Gastroesophageal sphincter (tissue), 4 donors: Measurements from ENCODE around the gene EGFR. TPM values are rescaled to one million over a fixed set of nuclear protein-coding genes. Genes with fewer than 3 reads are reported as not detected.
A peak's percentile ranks its signal among the peaks of the same experiment; 100 is the strongest.

Experiments used
- ATAC-seq: fragments of 150-250 bp; one replicate; pipeline ENCODE4 v1.9.1; 2016; ENCODE audit warnings: mild to moderate bottlenecking, moderate library complexity
- H3K27ac ChIP-seq, 4 donors: fragments of 200-600 bp; sonication (generic) in 3 of 4; 1 replicate in 3 of 4; 2 replicates in 1 of 4; pipeline ENCODE4 v1.5.1; 2016 to 2019
- H3K27me3 ChIP-seq: fragments of 200-600 bp; sonication (generic); one replicate; pipeline ENCODE4 v1.5.1; 2019
- H3K36me3 ChIP-seq, 2 donors: fragments of 200-600 bp; sonication (generic); one replicate each; pipeline ENCODE4 v1.5.1; 2019; ENCODE audit warnings: control low read depth in 1 of 2
- H3K4me1 ChIP-seq, 3 donors: fragments of 200-600 bp; sonication (generic); 1 replicate in 2 of 3; 2 replicates in 1 of 3; pipeline ENCODE4 v1.5.1; 2016 to 2019; ENCODE audit warnings: control low read depth in 2 of 3
- H3K4me3 ChIP-seq, 2 donors: fragments of 200-600 bp; sonication (generic); one replicate each; pipeline ENCODE4 v1.5.1; 2019; ENCODE audit warnings: mild to moderate bottlenecking in 1 of 2, moderate library complexity in 1 of 2
- H3K9me3 ChIP-seq, 3 donors: fragments of 200-600 bp; sonication (generic); one replicate each; pipeline ENCODE4 v1.5.1; 2017 to 2019; ENCODE audit warnings: control low read depth in 2 of 3
- EP300 ChIP-seq: sonication (generic); formaldehyde crosslinking; IDR thresholded peaks from one replicate; pipeline ENCODE4 v1.6.1; 2017; ENCODE audit warnings: antibody characterized with exemption, mild to moderate bottlenecking
- POLR2A ChIP-seq, 2 donors: fragments of 450-650 bp; IDR thresholded peaks; one replicate each; pipeline ENCODE4 v1.6.1; 2017; ENCODE audit warnings: antibody characterized with exemption in 2 of 2, mild to moderate bottlenecking in 2 of 2, moderate library complexity in 1 of 2
- POLR2AphosphoS5 ChIP-seq: sonication (generic); formaldehyde crosslinking; IDR thresholded peaks from one replicate; pipeline ENCODE4 v1.6.1; 2017; ENCODE audit warnings: antibody characterized with exemption
- WGBS, 2 donors: methylation state at CpG; one replicate each; pipeline ENCODE4 v1.1.5; 2018; ENCODE audit warnings: low coverage in 1 of 2; 5-methylcytosine and 5-hydroxymethylcytosine counted together
- total RNA-seq, 4 donors: library from RNA; depleted of rRNA; stranded (reverse); fragments of >200 nt; gene quantifications; one replicate each; pipeline ENCODE4 v1.1.0, GENCODE V29; 2016
- TF ChIP-seq, protein P1 (sequence below), 4 experiments: fragments of 200-600 bp in 2 of 4; fragments of 450-650 bp in 2 of 4; sonication (generic) in 1 of 4; IDR thresholded peaks; one replicate each; pipeline ENCODE4 v1.5.1; 2017 to 2019; ENCODE audit warnings: antibody characterized with exemption in 4 of 4, mild to moderate bottlenecking in 2 of 4, moderate library complexity in 2 of 4

The EGFR gene
- total RNA-seq, 4 donors from 2014 or later = 85.7 to 126 (median 111) TPM

DNA sequence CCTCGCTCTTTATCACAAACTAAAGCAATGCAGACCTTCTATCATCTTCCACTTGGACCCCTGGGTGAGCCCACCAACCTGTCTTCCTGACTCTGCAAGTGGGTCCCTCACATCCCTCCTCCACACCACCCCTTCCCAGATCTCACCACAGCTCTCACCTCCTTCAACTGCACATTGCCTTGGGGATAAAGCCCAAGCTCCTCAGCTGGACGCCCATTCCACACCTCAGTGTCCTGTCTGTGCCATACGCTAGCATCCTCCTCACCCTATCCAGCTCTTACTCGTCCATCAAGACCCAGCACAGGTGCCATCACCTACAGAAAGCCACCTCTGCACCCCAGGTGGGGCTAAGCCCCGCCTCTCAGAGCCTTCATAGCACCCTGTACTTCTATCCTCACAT lies 205.3 kb downstream of the EGFR start:
- TF ChIP-seq EP300 = no peak
- no peak for TF ChIP-seq POLR2AphosphoS5
- TF ChIP-seq, protein P1, sequence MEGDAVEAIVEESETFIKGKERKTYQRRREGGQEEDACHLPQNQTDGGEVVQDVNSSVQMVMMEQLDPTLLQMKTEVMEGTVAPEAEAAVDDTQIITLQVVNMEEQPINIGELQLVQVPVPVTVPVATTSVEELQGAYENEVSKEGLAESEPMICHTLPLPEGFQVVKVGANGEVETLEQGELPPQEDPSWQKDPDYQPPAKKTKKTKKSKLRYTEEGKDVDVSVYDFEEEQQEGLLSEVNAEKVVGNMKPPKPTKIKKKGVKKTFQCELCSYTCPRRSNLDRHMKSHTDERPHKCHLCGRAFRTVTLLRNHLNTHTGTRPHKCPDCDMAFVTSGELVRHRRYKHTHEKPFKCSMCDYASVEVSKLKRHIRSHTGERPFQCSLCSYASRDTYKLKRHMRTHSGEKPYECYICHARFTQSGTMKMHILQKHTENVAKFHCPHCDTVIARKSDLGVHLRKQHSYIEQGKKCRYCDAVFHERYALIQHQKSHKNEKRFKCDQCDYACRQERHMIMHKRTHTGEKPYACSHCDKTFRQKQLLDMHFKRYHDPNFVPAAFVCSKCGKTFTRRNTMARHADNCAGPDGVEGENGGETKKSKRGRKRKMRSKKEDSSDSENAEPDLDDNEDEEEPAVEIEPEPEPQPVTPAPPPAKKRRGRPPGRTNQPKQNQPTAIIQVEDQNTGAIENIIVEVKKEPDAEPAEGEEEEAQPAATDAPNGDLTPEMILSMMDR (IDR thresholded peaks at IDR 0.05) = no peak
- no peak for TF ChIP-seq POLR2A (IDR thresholded peaks at IDR 0.05)
- H3K9me3 ChIP-seq = peaks cover 0 to 7% (median 0%) of the 10 kb centered on the region in 3 donors
- no peaks in the 10 kb centered on the region for H3K27me3 ChIP-seq
- peak; percentile 22 for ATAC-seq
- 87 to 94% methylated on average over 4 to 5 of the region's 5 CpGs for WGBS, 2 donors
- no peak overlapping the region for H3K27ac ChIP-seq
- no peak overlapping the region for H3K4me3 ChIP-seq
- H3K36me3 ChIP-seq = no peaks in the 10 kb centered on the region
- H3K4me1 ChIP-seq = no peaks in the 10 kb centered on the region

DNA sequence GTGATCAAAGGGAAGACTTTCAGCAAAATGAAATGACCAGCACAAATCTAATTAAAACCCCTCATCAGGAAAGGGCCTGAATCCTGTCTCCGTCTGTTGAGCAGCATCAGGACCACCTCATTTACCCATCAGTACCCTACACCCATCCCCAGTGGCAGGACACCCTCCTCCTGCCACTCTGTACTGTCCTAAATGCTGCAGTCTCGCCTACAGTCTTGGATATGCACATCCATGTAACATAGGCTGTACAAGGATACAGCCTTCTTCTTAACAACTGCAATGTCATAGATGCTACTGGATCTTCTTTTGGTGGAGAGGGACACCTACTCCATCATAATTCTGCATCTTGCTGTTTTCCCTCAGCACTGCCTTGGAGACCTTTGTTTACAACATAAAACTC lies 206.0 kb downstream of the EGFR start:
- Histone ChIP-seq H3K9me3 (peaks cover 0 to 7% (median 0%) of the 10 kb centered on the region in 3 donors), H3K27ac (no peak overlapping the region), H3K4me1 (no peaks in the 10 kb centered on the region), H3K36me3 (no peaks in the 10 kb centered on the region), H3K27me3 (no peaks in the 10 kb centered on the region), H3K4me3 (no peak overlapping the region)
- 81 to 100% methylated on average over 1 to 2 of the region's 2 CpGs for WGBS, 2 donors
- TF ChIP-seq EP300 = no peak
- TF ChIP-seq, protein P1 (IDR thresholded peaks at IDR 0.05) = no peak
- no peak for TF ChIP-seq POLR2AphosphoS5
- TF ChIP-seq POLR2A (IDR thresholded peaks at IDR 0.05) = no peak
- ATAC-seq = no peak

DNA sequence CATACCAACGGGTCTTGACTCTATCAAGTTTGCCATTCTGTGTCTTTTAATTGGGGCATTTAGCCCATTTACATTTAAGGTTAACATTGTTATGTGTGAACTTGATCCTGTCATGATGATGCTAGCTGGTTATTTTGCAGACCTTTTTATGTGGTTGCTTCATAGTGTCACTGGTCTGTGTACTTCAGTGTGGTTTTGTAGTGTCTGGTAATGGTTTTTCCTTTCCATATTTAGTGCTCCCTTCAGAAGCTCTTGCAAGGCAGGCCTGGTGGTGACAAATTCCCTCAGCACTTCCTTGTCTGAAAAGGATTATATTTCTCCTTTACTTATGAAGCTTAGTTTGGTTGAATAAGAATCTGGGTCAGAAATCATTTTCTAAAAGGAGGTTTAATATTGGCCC lies 211.2 kb downstream of the EGFR start:
- ATAC-seq = no peak
- 59 to 100% methylated on average over 1 of the region's 1 CpG for WGBS, 2 donors

DNA sequence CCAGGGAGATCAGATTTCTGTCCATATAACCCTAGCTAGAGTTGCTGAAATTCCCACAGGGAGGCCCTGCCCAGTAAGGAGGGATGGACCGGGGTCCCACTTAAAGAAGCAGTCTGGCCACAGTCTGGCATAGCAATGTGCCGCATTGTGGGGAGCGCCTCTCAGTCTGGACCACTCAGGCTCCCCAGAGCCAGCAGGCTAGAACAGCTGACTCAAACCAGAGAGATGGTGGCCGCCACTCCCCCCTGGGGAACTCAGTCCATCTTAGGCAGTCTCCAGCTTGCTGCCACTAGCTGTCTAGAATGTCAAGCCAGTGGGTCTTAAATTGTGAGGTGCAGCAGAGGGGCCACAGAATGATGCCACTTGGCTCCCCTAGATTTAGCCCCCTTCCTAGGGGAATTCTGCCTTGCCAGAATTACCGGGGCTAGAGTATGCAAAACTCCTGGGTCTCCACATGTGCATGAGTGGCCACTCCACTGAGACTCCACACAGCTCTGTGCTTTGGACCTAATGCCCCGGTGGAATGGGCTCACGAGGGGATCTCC lies 213.0 kb downstream of the EGFR start:
- H3K27me3 ChIP-seq = peaks cover 3% of the 10 kb centered on the region
- WGBS, 2 donors = no CpG with 5 or more reads among the region's 7 CpGs
- TF ChIP-seq EP300 (no peak), POLR2AphosphoS5 (no peak), POLR2A (IDR thresholded peaks at IDR 0.05) (no peak)
- TF ChIP-seq, protein P1 (IDR thresholded peaks at IDR 0.05) = no peak
- H3K36me3 ChIP-seq = no peaks in the 10 kb centered on the region
- H3K4me3 ChIP-seq = no peak overlapping the region
- no peaks in the 10 kb centered on the region for H3K4me1 ChIP-seq
- no peak overlapping the region for H3K27ac ChIP-seq
- H3K9me3 ChIP-seq = peaks cover 0 to 6% (median 0%) of the 10 kb centered on the region in 3 donors
- ATAC-seq = no peak

More for the DNA sequence above, 211.2 kb downstream of the EGFR start:
- TF ChIP-seq POLR2AphosphoS5 = no peak
- Histone ChIP-seq H3K9me3 (peaks cover 0 to 7% (median 0%) of the 10 kb centered on the region in 3 donors), H3K4me1 (no peaks in the 10 kb centered on the region), H3K27me3 (peaks cover 3% of the 10 kb centered on the region), H3K36me3 (no peaks in the 10 kb centered on the region), H3K4me3 (no peak overlapping the region), H3K27ac (no peak overlapping the region)

DNA sequence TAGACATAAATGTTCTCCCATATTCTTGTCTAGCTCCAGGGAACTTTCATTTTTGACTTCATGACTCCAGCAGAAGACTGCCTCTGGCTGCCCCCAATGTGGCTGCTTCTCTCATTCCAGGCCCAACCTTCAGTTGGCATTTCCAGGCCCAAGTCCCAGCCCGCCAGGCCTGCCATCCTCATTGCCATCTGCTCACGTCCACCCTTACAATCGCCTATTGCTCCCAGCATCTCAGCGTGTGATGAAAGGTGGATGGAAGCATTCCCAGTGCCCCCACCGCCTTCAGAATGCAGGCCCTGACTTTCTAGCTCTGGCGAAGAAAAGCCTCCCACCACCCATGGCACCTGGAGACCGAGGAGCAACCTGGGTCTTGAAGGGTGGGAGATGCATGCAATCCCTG lies 214.2 kb downstream of the EGFR start:
- peaks cover 3% of the 10 kb centered on the region for H3K27me3 ChIP-seq
- WGBS, 2 donors = 92% methylated on average over 4 of the region's 7 CpGs; no CpG with 5 or more reads in 1 of the 2 donors
- no peak for ATAC-seq

More for the DNA sequence above, 214.2 kb downstream of the EGFR start:
- TF ChIP-seq, protein P1 (IDR thresholded peaks at IDR 0.05) = no peak
- no peak for TF ChIP-seq POLR2AphosphoS5
- no peak for TF ChIP-seq EP300
- TF ChIP-seq POLR2A (IDR thresholded peaks at IDR 0.05) = no peak
- no peak overlapping the region for H3K27ac ChIP-seq
- H3K4me1 ChIP-seq = no peaks in the 10 kb centered on the region
- no peak overlapping the region for H3K4me3 ChIP-seq
- H3K36me3 ChIP-seq = no peaks in the 10 kb centered on the region
- H3K9me3 ChIP-seq = no peaks in the 10 kb centered on the region
